HUES64 (cell line): ENCODE measurements around the gene OBSL1.

Source experiments
- H3K27ac ChIP-seq: 2 replicates; pipeline ENCODE4 v1.7.0; 2013; ENCODE audit warnings: low read depth, low read length, inconsistent platforms
- H3K27me3 ChIP-seq: 2 replicates; pipeline ENCODE4 v1.6.1; 2013; ENCODE audit warnings: mild to moderate bottlenecking, low read length; ENCODE audit not compliant: insufficient read depth
- H3K36me3 ChIP-seq: 2 replicates; pipeline ENCODE4 v1.6.1; 2013; ENCODE audit warnings: mild to moderate bottlenecking, low read length; ENCODE audit not compliant: insufficient read depth
- H3K4me1 ChIP-seq: 2 replicates; pipeline ENCODE4 v1.6.1; 2013; ENCODE audit warnings: mild to moderate bottlenecking, low read length, moderate library complexity; ENCODE audit not compliant: insufficient read depth
- H3K4me3 ChIP-seq: 2 replicates; pipeline ENCODE4 v1.5.1; 2013; ENCODE audit warnings: mild to moderate bottlenecking, low read length, moderate library complexity
- H3K9ac ChIP-seq: 2 replicates; pipeline ENCODE4 v1.6.1; 2013; ENCODE audit warnings: mild to moderate bottlenecking, low read depth, low read length
- H3K9me3 ChIP-seq: 2 replicates; pipeline ENCODE4 v1.6.1; 2013; ENCODE audit warnings: low read depth, low read length; ENCODE audit not compliant: insufficient read depth
- WGBS: fragments of 150-250, 120-280 bp; methylation state at CpG from one replicate; pipeline ENCODE4 v1.1.7; 2013; ENCODE audit warnings: missing lambda C conversion rate; 5-methylcytosine and 5-hydroxymethylcytosine counted together

Gene OBSL1

DNA sequence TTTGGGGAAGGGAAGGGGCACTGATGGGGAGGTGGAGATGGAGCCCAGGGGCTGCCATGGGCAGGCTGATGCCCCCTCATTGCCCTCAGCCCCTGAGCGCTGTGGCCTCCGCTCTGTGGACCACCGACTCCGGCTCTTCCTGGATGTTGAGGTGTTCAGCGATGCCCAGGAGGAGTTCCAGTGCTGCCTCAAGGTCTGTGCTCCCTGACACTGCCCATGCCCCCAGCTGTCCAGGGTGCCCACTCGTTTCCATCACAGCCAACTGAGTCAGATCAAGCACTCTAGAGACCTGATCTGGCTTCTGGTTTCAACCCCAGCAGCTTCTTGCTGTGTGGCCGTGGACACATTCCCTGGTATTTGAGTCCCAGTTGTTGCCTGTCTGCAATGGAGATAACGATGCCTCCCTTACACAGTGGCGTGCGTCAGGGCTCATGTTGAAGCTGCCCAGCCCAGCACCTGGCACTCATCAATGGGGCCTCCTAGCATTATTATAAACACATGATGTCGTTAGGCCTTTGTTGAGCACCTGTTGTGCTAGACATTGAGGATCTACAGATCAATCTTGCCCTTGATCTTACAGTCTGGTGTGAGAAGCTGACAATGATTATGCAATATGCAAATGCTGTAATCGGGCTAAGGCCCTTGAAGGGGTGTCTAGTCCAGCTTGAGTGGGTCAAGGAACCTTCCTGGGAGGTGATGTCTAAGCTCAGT is 40.7 kb upstream of the OBSL1 start:
- peaks cover 26% of the 10 kb centered on the region for H3K36me3 ChIP-seq
- H3K4me1 ChIP-seq = no peaks in the 10 kb centered on the region
- no peak overlapping the region for H3K4me3 ChIP-seq
- no peaks in the 10 kb centered on the region for H3K27me3 ChIP-seq
- H3K9me3 ChIP-seq = no peaks in the 10 kb centered on the region
- no peak overlapping the region for H3K9ac ChIP-seq
- 87% methylated on average over 12 of the region's 12 CpGs for WGBS
- no peak overlapping the region for H3K27ac ChIP-seq

DNA sequence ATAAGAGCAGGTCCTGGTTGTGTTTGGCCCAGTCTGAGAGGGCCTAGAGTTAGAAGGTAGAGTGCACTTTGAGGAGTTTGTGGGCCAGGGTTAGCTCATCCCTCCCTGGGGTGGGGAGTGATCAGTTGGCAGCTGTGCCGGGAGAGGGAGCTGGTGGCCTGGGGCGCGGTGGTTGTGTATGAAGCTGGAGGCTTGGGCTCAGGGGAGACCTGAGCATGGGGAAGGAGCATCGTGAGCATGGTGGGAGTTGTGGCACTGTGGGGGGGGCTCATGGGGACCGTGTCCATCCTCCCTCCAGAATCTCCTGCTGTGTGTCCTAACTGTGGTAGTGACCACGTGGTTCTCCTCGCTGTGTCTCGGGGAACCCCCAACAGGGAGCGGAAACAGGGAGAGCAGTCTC is 40.0 kb upstream of the OBSL1 start:
- no peaks in the 10 kb centered on the region for H3K27me3 ChIP-seq
- no peaks in the 10 kb centered on the region for H3K4me1 ChIP-seq
- no peak overlapping the region for H3K9ac ChIP-seq
- H3K27ac ChIP-seq = no peak overlapping the region
- H3K4me3 ChIP-seq = no peak overlapping the region
- H3K36me3 ChIP-seq = peaks cover 32% of the 10 kb centered on the region
- WGBS = 96% methylated on average over 9 of the region's 9 CpGs
- no peaks in the 10 kb centered on the region for H3K9me3 ChIP-seq

DNA sequence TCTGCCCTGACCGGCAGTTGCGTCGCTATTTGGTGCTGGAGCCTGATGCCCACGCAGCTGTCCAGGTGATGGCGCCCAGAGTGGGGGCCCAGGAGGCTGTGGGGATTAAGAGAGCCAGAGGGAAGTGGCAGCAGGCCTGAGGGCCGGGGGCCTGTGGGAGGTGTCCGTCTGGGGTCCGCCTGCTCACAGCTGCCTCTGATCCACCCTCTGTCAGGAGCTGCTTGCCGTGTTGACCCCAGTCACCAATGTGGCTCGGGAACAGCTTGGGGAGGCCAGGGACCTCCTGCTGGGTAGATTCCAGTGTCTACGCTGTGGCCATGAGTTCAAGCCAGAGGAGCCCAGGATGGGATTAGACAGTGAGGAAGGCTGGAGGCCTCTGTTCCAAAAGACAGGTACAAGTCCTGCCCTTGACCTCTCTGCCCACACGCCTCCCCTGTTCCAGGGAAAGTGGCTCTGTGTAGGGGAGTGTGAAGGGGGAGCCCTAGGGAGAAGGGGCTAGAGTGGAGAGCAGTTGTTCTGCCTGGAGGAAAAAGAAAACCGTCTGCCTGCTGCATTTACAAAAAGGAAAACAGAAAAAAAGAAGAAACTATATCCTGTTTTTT is 37.9 kb upstream of the OBSL1 start:
- Histone ChIP-seq H3K9me3 (no peaks in the 10 kb centered on the region), H3K4me3 (no peak overlapping the region), H3K9ac (no peak overlapping the region), H3K27me3 (no peaks in the 10 kb centered on the region), H3K27ac (no peak overlapping the region), H3K4me1 (no peaks in the 10 kb centered on the region), H3K36me3 (peaks cover 35% of the 10 kb centered on the region)
- WGBS = 91% methylated on average over 13 of the region's 13 CpGs

DNA sequence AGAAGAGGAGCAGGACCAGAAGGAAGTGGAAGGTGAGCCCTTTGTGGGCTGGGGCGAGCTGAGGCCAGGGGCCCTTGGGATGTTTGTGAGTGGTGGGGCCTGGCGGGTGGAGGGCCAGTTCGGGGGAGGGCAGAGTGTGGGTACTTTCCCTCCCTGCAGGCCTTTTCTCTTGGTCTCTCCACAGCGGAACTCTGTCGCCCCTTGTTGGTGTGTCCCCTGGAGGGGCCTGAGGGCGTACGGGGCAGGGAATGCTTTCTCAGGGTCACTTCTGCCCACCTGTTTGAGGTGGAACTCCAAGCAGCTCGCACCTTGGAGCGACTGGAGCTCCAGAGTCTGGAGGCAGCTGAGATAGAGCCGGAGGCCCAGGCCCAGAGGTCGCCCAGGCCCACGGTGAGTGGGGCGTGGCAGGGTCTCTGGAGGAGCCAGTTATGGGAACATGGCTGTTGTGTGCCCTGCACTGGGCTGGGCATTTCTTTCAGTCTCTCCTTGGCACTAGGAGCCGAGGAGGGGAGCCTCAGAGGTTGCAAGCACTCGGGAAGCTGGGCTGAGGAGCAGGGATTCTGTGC is 37.1 kb upstream of the OBSL1 start:
- Histone ChIP-seq H3K27me3 (no peaks in the 10 kb centered on the region), H3K36me3 (peaks cover 39% of the 10 kb centered on the region), H3K4me1 (no peaks in the 10 kb centered on the region), H3K9ac (no peak overlapping the region), H3K9me3 (no peaks in the 10 kb centered on the region), H3K27ac (no peak overlapping the region), H3K4me3 (no peak overlapping the region)
- 87% methylated on average over 15 of the region's 15 CpGs for WGBS

DNA sequence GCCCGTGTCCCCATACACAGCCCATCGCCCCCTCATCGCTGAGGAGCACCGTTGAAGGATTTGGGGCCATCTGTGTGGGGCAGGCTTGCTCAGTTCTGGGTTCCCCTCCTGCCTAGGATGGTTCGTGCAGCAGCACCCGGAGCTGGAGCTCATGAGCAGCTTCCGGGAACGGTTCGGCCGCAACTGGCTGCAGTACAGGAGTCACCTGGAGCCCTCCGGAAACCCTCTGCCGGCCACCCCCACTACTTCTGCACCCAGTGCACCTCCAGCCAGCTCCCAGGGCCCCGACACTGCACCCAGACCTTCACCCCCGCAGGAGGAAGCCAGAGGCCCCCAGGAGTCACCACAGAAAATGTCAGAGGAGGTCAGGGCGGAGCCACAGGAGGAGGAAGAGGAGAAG is 36.6 kb upstream of the OBSL1 start:
- Histone ChIP-seq H3K4me3 (no peak overlapping the region), H3K9me3 (no peaks in the 10 kb centered on the region), H3K27ac (no peak overlapping the region), H3K4me1 (no peaks in the 10 kb centered on the region), H3K36me3 (peaks cover 39% of the 10 kb centered on the region), H3K9ac (no peak overlapping the region), H3K27me3 (no peaks in the 10 kb centered on the region)
- 92% methylated on average over 15 of the region's 15 CpGs for WGBS

DNA sequence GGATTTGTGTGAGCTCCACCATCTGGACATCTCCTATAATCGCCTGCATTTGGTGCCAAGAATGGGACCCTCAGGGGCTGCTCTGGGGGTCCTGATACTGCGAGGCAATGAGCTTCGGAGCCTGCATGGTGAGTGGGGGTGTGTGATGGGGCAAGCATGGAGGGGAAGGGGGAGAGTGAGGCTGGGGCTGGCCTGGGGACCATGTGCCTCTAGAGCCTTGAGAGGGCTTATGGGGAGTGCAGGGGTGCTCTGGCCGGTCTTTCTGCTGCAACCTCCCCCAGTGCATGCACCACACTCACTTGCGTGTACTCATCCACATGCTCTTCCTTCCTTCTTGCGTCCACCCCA is 34.2 kb upstream of the OBSL1 start:
- no peak overlapping the region for H3K9ac ChIP-seq
- WGBS = 95% methylated on average over 6 of the region's 6 CpGs
- no peaks in the 10 kb centered on the region for H3K9me3 ChIP-seq
- H3K27me3 ChIP-seq = no peaks in the 10 kb centered on the region
- H3K27ac ChIP-seq = no peak overlapping the region
- H3K4me1 ChIP-seq = no peaks in the 10 kb centered on the region
- peaks cover 50% of the 10 kb centered on the region for H3K36me3 ChIP-seq
- no peak overlapping the region for H3K4me3 ChIP-seq

DNA sequence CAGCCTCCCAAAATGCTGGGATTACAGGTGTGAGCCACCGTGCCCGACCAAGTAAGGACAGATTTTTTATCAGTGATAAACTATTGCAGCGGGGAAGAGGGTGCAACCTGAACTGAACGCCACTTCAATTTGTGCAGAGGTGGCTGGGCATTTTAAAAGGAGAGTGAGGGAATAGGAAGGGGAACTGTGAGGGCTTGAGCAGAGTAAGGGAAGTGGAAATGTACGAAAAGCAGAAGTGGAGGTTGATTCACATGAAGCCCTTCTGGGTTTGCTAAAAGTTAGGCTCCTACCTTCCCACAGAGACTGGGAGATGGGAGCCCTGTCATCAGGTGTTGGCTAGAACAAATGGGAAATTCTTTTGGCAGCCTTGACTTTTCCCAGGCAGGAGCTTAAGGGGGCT is 32.4 kb upstream of the OBSL1 start:
- Histone ChIP-seq H3K9me3 (no peaks in the 10 kb centered on the region), H3K36me3 (peaks cover 50% of the 10 kb centered on the region), H3K4me1 (no peaks in the 10 kb centered on the region), H3K27ac (no peak overlapping the region), H3K27me3 (no peaks in the 10 kb centered on the region), H3K9ac (no peak overlapping the region), H3K4me3 (no peak overlapping the region)
- WGBS = 94% methylated on average over 5 of the region's 5 CpGs

DNA sequence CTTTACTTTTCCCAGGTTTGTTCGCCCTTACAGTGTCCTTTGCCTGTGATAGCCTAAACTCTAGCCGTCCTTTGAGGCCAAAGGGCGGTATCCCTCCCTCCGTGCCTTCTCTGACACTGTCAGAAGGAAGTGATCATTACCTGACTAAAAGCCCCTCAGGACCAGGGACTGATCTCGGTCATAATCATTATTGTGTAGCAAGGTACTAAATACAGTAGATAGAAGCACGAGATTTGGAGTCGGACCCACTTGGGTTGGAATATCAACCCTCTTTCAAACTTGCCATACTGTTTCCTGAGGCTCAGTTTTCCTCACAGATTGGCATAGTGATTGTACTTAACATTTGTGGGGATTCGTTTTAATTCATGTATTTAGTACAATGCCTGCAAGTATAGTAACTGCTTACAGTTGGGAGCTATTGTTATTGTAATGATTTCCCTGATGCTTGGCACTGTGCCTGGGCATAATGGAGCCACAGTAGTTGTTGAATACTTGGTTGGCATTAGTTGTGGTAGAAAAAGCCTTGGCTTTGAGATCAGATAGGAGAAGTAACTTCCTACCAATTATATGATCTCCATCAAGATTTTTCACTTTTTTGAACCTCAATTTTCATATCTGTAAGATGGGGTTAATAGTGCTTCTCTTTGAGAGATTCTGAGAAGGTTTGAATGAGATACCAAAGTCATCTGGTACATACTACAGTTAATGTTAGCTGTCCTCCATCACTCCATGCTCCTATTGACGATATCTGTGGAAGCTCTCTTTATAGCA is 27.2 kb upstream of the OBSL1 start:
- Histone ChIP-seq H3K27ac (peak overlapping the region; percentile 29), H3K4me3 (peak overlapping the region; percentile 92), H3K4me1 (peaks cover 18% of the 10 kb centered on the region), H3K9me3 (no peaks in the 10 kb centered on the region), H3K27me3 (no peaks in the 10 kb centered on the region), H3K36me3 (peaks cover 19% of the 10 kb centered on the region), H3K9ac (peak overlapping the region; percentile 24; the same call in 1 of the 2 replicates)
- whole genome bisulfite sequencing = 32% methylated on average over 9 of the region's 9 CpGs

DNA sequence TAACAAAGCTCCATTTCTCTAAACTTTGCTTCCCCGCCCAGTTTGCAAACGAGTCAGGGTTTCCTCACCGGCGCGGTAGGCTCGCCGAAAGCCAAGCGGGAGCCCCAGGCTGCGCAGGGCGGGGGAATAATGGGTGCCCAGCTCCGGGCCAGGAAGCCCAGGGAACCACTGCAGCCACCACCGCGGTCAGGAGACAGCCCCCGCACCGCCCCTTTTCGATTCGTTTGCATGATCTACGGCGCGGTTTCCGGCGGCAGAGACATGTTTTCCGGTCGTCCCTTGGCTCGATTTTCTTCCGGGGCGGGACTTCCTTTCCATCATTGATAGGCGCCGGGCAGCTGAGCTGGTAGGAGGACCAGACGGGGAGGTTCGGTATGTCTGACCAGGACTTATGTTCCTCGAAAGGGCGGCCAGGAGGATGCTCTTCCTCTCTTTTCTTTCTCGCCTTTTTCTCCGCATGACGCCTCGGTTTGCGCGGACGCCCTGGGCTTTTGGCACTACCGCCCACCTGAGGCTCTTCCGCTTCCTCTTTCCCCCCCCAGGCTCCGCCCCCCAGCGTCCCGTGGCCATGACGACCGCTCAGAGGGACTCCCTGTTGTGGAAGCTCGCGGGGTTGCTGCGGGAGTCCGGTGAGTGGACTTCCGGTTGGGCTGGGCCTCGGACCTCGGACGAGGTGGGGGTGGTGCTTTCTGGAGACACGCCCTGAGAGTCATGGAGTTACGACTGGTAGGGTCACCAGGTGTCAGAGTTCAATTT is 26.4 kb upstream of the OBSL1 start, which contains the start of gene STK11IP:
Gene STK11IP, plus strand, starts transcription at position 306 of the 756 bp plus-strand sequence. Its CDS starts 263 bp downstream, at position 569.
- under 1% methylated on average over 57 of the region's 57 CpGs for WGBS

DNA sequence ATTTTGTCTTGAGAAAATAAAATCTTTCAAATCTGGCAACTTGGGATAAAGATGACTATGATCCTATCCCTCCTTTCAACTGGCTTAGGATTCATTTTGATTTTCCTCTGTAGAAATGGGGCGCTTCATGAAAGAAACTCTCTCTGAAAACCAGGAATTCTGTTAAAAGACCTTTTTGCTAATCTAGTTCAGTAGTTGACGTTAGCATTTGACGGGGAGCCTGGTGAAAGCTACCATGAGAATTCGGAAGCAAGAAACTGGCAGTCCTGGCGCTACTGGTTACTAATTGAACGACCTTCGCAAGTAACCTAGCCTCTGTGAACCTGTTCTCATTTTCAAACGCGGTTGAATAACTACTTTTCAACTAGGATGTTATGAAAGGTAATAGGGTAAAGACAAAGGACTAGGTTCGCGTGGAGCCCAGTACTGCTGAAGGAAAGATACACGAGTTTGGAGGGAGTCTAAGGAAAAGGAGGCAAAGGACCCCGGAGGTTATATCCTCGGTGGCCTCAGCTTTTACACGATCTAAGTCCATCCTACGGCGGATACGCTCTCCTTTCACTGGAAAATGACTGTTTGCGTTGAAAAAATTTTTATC is 25.7 kb upstream of the OBSL1 start:
- Histone ChIP-seq H3K27me3 (no peaks in the 10 kb centered on the region), H3K9me3 (no peaks in the 10 kb centered on the region), H3K27ac (peak overlapping the region; percentile 98), H3K9ac (peak overlapping the region; percentile 96), H3K4me1 (peaks cover 18% of the 10 kb centered on the region), H3K4me3 (peak overlapping the region; percentile 92), H3K36me3 (peaks cover 11% of the 10 kb centered on the region)
- 9% methylated on average over 19 of the region's 19 CpGs for WGBS

More for the DNA sequence above, 26.4 kb upstream of the OBSL1 start, which contains the start of gene STK11IP:
- peaks cover 17% of the 10 kb centered on the region for H3K36me3 ChIP-seq
- H3K27ac ChIP-seq = peak within 1 kb of the TSS; percentile 98
- H3K4me1 ChIP-seq = peaks cover 18% of the 10 kb centered on the region
- H3K4me3 ChIP-seq = peak within 1 kb of the TSS; percentile 92
- no peaks in the 10 kb centered on the region for H3K9me3 ChIP-seq
- peak within 1 kb of the TSS; percentile 96 for H3K9ac ChIP-seq
- H3K27me3 ChIP-seq = no peaks in the 10 kb centered on the region
